Measurements from ENCODE around the gene PPCDC. TPM values are rescaled to one million over a fixed set of nuclear protein-coding genes. Genes with fewer than 3 reads are reported as not detected.
"Not testable (repeated sequence)": the region's sequence is repeated elsewhere in the genome, so short reads cannot be mapped to it uniquely, and the experiment has no call there.

Gene PPCDC
- total RNA-seq, 3 donors from 2014 or later: 12.4 to 18.9 (median 18.2) TPM

DNA sequence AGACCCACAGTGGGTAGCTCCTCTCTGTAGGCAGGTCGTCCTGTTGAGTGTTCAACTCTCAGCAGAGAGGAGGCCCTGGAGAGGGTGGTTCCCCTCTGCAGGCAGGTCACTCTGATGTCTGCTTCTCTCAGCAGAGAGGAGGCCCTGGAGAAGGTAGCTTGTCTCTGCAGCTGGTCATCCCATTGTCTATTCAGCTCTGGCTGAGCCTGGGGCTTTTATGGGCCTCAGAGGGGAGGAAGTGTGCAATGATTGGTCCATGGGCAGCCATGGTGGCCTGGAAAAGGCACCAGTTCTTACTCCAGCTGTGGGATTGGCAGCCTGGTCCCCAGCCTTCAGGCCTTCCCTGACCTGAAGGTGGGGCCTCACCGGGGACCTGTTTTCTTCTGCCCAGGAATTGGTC, 52.9 kb downstream of the PPCDC start:
- H3K4me3 ChIP-seq: no peak overlapping the region
- TF ChIP-seq, protein P1, sequence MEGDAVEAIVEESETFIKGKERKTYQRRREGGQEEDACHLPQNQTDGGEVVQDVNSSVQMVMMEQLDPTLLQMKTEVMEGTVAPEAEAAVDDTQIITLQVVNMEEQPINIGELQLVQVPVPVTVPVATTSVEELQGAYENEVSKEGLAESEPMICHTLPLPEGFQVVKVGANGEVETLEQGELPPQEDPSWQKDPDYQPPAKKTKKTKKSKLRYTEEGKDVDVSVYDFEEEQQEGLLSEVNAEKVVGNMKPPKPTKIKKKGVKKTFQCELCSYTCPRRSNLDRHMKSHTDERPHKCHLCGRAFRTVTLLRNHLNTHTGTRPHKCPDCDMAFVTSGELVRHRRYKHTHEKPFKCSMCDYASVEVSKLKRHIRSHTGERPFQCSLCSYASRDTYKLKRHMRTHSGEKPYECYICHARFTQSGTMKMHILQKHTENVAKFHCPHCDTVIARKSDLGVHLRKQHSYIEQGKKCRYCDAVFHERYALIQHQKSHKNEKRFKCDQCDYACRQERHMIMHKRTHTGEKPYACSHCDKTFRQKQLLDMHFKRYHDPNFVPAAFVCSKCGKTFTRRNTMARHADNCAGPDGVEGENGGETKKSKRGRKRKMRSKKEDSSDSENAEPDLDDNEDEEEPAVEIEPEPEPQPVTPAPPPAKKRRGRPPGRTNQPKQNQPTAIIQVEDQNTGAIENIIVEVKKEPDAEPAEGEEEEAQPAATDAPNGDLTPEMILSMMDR (IDR thresholded peaks at IDR 0.05): no peak
- DNase-seq: no peak

DNA sequence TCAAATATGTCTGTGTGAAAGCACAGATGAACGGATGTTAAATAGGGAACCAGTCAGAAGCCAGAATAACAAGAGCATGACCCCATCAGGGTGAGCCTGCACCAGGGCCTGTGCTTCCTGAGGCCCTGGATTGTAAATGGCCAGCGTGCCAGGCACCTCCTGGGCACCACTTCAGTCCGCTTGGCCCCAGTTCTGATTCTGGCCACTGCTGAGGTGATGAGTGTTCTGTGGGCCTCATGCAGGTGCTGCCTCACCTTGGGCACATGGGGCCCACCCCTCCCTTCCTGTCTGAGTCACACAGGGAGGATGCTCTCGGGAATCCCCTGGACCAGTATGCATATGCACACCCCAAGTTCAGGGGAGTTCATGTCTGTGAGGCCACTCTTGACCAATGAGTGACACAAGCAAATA, 54.2 kb downstream of the PPCDC start:
- H3K4me3 ChIP-seq; intact Hi-C loops (cut with DNase I, micrococcal nuclease); H3K4me1 ChIP-seq (ENCODE audit: low read depth); H3K36me3 ChIP-seq (ENCODE audit: low read depth); H3K9me3 ChIP-seq; DNase-seq: not testable (repeated sequence)
- peak; percentile 67 for ATAC-seq

More for the DNA sequence above, 52.9 kb downstream of the PPCDC start:
- no peaks in the 10 kb centered on the region for H3K36me3 ChIP-seq (ENCODE audit: low read depth)
- no peaks in the 10 kb centered on the region for H3K4me1 ChIP-seq (ENCODE audit: low read depth)
- intact Hi-C loops (cut with DNase I, micrococcal nuclease): no loop called here
- ATAC-seq: no peak
- H3K9me3 ChIP-seq: no peaks in the 10 kb centered on the region

- intact Hi-C loops (cut with DNase I, micrococcal nuclease): no loop called here
- TF ChIP-seq, protein P1 (IDR thresholded peaks at IDR 0.05): no peak
- no peak for DNase-seq
- no peaks in the 10 kb centered on the region for H3K4me1 ChIP-seq (ENCODE audit: low read depth)
- peaks cover 2% of the 10 kb centered on the region for H3K9me3 ChIP-seq
- no peaks in the 10 kb centered on the region for H3K36me3 ChIP-seq (ENCODE audit: low read depth)
- no peak overlapping the region for H3K4me3 ChIP-seq
- no peak for ATAC-seq
These were observed 57.8 kb downstream of the PPCDC start for GRCh38 chr15:75081150-75081549.

- peaks cover 2% of the 10 kb centered on the region for H3K9me3 ChIP-seq
- ATAC-seq (no peak), DNase-seq (no peak)
- TF ChIP-seq, protein P1 (IDR thresholded peaks at IDR 0.05): no peak
- no peaks in the 10 kb centered on the region for H3K4me1 ChIP-seq (ENCODE audit: low read depth)
- no peak overlapping the region for H3K4me3 ChIP-seq
- intact Hi-C loops (cut with DNase I, micrococcal nuclease): no loop called here
- H3K36me3 ChIP-seq (ENCODE audit: low read depth): no peaks in the 10 kb centered on the region
These were observed 59.3 kb downstream of the PPCDC start for GRCh38 chr15:75082689-75083088.

- H3K4me3 ChIP-seq; H3K4me1 ChIP-seq (ENCODE audit: low read depth); DNase-seq; ATAC-seq; H3K36me3 ChIP-seq (ENCODE audit: low read depth); intact Hi-C loops (cut with DNase I, micrococcal nuclease); H3K9me3 ChIP-seq: not testable (repeated sequence)
These were observed 62.3 kb downstream of the PPCDC start for GRCh38 chr15:75085708-75086107.

DNA sequence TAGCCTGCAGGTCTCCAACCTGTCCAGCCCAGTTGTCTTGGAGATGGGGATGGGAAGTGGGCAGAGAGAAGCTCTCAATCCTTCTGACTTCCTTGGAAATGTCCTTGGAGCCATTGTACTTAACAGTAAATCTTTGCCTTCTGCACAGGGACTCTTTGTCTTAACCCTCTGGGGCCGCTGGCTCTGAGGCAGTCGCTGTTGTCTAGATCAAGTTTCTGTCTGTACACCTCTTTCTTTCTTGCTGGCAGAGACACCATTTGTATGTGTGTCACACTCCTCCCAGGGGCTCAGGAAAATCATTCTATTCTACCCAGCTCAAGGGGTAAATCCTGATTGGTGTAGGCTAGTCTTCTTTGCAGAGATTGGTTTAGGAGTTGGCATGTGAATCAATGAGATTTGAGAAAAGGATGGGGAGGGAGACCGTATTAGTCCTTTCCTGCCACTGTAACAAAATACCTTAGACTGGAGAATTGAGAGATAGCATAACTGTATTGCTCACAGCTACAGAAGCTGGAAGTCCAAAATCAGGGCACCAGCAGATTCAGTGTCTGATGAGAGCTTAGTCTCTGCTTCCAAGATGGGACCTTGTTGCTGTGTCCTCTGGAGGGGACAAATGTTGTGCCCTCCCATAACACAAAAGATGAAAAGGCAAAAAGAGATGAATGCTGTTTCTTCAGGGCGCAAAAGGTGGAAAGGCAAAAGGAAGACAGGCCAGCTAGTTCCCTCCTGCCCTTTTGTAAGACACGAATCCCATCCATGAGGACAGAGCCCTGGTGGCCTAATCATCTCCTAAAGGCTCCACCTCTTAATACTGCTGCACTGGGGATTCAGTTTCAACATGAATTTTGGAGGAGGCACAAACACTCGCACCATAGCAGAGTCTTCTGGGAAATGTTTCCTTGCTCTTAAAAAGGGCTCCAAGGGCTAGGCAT, 66.3 kb downstream of the PPCDC start:
- intact Hi-C loops (cut with DNase I, micrococcal nuclease): no loop called here
- TF ChIP-seq, protein P1 (IDR thresholded peaks at IDR 0.05): no peak
- no peak overlapping the region for H3K4me3 ChIP-seq
- ATAC-seq (no peak), DNase-seq (no peak)
- H3K36me3 ChIP-seq (ENCODE audit: low read depth): no peaks in the 10 kb centered on the region
- H3K4me1 ChIP-seq (ENCODE audit: low read depth): no peaks in the 10 kb centered on the region
- H3K9me3 ChIP-seq: peaks cover 2% of the 10 kb centered on the region

Data from mucosa of descending colon (tissue), 3 donors.